Measurements from ENCODE around the gene GCGR. TPM values are rescaled to one million over a fixed set of nuclear protein-coding genes. Genes with fewer than 3 reads are reported as not detected.

Gene GCGR
- total and polyA plus RNA-seq, 2 of the 13 experiments (the other 11 are each of a cell fraction or from before 2014, with no cell fraction given), result 0.04 to 0.13 TPM

DNA sequence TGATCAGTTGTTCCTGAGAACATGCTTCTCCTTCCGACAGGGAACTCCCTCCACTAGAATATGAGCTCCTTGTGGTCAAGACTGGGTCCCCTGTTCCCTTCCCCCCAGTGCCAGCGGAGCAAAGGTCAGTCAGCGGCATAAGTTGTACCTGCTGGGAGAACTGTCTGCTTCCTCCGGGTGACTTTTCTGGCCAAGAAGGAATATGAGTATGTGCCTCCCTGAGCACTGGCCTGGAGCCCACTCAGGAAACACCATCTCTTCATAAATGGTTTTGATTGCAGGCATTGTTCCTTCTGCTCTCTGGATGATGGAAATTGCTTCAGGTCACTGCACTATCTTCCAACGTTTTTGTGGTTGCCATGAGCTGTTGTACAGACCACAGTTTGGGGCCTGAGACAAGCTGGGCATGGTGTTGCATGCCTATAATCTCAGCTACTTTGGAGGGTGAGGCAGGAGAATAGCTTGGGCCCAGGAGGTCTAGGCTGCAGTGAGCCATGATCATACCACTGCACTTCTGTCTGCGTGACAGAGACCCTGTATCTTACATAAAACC lies 59.2 kb downstream of the GCGR start (continued):
- no peak for TF ChIP-seq ZNF367 (CRISPR knock-in tag; IDR thresholded peaks at IDR 0.05; ENCODE audit: borderline replicate concordance)
- no peak for TF ChIP-seq KLF13 (CRISPR knock-in tag; IDR thresholded peaks at IDR 0.05)
- no peak for TF ChIP-seq E2F5 (CRISPR knock-in tag; conservative IDR thresholded peaks at IDR 0.05)
- TF ChIP-seq ATF7-NPFF (CRISPR knock-in tag; IDR thresholded peaks at IDR 0.05; ENCODE audit: low read depth), result no peak
- TF ChIP-seq BCL6 (CRISPR knock-in tag; IDR thresholded peaks at IDR 0.05), result no peak
- no peak for TF ChIP-seq NBN (conservative IDR thresholded peaks at IDR 0.05)
- TF ChIP-seq, protein P1, sequence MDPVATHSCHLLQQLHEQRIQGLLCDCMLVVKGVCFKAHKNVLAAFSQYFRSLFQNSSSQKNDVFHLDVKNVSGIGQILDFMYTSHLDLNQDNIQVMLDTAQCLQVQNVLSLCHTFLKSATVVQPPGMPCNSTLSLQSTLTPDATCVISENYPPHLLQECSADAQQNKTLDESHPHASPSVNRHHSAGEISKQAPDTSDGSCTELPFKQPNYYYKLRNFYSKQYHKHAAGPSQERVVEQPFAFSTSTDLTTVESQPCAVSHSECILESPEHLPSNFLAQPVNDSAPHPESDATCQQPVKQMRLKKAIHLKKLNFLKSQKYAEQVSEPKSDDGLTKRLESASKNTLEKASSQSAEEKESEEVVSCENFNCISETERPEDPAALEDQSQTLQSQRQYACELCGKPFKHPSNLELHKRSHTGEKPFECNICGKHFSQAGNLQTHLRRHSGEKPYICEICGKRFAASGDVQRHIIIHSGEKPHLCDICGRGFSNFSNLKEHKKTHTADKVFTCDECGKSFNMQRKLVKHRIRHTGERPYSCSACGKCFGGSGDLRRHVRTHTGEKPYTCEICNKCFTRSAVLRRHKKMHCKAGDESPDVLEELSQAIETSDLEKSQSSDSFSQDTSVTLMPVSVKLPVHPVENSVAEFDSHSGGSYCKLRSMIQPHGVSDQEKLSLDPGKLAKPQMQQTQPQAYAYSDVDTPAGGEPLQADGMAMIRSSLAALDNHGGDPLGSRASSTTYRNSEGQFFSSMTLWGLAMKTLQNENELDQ (CRISPR knock-in tag; IDR thresholded peaks at IDR 0.05; ENCODE audit: borderline replicate concordance), result no peak
- TF ChIP-seq, protein P2, sequence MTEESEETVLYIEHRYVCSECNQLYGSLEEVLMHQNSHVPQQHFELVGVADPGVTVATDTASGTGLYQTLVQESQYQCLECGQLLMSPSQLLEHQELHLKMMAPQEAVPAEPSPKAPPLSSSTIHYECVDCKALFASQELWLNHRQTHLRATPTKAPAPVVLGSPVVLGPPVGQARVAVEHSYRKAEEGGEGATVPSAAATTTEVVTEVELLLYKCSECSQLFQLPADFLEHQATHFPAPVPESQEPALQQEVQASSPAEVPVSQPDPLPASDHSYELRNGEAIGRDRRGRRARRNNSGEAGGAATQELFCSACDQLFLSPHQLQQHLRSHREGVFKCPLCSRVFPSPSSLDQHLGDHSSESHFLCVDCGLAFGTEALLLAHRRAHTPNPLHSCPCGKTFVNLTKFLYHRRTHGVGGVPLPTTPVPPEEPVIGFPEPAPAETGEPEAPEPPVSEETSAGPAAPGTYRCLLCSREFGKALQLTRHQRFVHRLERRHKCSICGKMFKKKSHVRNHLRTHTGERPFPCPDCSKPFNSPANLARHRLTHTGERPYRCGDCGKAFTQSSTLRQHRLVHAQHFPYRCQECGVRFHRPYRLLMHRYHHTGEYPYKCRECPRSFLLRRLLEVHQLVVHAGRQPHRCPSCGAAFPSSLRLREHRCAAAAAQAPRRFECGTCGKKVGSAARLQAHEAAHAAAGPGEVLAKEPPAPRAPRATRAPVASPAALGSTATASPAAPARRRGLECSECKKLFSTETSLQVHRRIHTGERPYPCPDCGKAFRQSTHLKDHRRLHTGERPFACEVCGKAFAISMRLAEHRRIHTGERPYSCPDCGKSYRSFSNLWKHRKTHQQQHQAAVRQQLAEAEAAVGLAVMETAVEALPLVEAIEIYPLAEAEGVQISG (CRISPR knock-in tag; IDR thresholded peaks at IDR 0.05), result no peak
- no peak for TF ChIP-seq SMARCC2 (IDR thresholded peaks at IDR 0.05)
- no peak for TF ChIP-seq SMAD3 (CRISPR knock-in tag; IDR thresholded peaks at IDR 0.05)
- TF ChIP-seq POLR2AphosphoS2 (IDR thresholded peaks at IDR 0.05; ENCODE audit: low read depth, low read length), result 0 out of 2 replicates have a peak, but pooled peaks have one; percentile 3
- no peak for TF ChIP-seq HNRNPUL1 (IDR thresholded peaks at IDR 0.05; ENCODE audit: low read depth, low read length)
- no peak for TF ChIP-seq SAP130 (CRISPR knock-in tag; IDR thresholded peaks at IDR 0.05; ENCODE audit: low read depth)
- TF ChIP-seq HIVEP1 (CRISPR knock-in tag; IDR thresholded peaks at IDR 0.05), result 0 out of 2 replicates have a peak, but pooled peaks have one; percentile 42
- 0 out of 2 replicates have a peak, but pooled peaks have one; percentile 16 for TF ChIP-seq THAP9 (CRISPR knock-in tag; IDR thresholded peaks at IDR 0.05; ENCODE audit: borderline replicate concordance)
- TF ChIP-seq ZSCAN21 (CRISPR knock-in tag; IDR thresholded peaks at IDR 0.05; ENCODE audit: borderline replicate concordance), result no peak
- TF ChIP-seq GATA4 (IDR thresholded peaks at IDR 0.05; ENCODE audit: borderline replicate concordance, low read depth), result no peak
- no peak for TF ChIP-seq SP1 (IDR thresholded peaks at IDR 0.05)
- TF ChIP-seq SP1 (CRISPR knock-in tag; IDR thresholded peaks at IDR 0.05), result no peak
- TF ChIP-seq, protein P3, sequence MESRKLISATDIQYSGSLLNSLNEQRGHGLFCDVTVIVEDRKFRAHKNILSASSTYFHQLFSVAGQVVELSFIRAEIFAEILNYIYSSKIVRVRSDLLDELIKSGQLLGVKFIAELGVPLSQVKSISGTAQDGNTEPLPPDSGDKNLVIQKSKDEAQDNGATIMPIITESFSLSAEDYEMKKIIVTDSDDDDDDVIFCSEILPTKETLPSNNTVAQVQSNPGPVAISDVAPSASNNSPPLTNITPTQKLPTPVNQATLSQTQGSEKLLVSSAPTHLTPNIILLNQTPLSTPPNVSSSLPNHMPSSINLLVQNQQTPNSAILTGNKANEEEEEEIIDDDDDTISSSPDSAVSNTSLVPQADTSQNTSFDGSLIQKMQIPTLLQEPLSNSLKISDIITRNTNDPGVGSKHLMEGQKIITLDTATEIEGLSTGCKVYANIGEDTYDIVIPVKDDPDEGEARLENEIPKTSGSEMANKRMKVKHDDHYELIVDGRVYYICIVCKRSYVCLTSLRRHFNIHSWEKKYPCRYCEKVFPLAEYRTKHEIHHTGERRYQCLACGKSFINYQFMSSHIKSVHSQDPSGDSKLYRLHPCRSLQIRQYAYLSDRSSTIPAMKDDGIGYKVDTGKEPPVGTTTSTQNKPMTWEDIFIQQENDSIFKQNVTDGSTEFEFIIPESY (CRISPR knock-in tag; IDR thresholded peaks at IDR 0.05), result peak; percentile 84
- TF ChIP-seq RCOR2 (CRISPR knock-in tag; IDR thresholded peaks at IDR 0.05), result no peak

All from HepG2 (cell line).